Panc1 (cell line): ENCODE results near the gene CCDC182. TPM values are rescaled to one million over a fixed set of nuclear protein-coding genes. Genes with fewer than 3 reads are reported as not detected.

Experiments
- ATAC-seq: fragments of 200-7000 bp; cut with Tn5 transposase; 2 replicates; pipeline ENCODE4 v1.9.1; 2020; ENCODE audit warnings: mild to moderate bottlenecking, moderate library complexity
- BruUV-seq: library from RNA; stranded (reverse); fragments of 400-500 nt; replicated peaks from 2 replicates; lab custom pipeline; 2021; lab: Mats Ljungman, UMichigan
- CTCF ChIA-PET: fragments of 300-600 bp; sonication (Branson Sonifier 250); formaldehyde crosslinking; loops from one replicate; lab custom pipeline; 2022; ENCODE audit warnings: antibody characterized with exemption; lab: Charles Lee
- POLR2A ChIA-PET: fragments of 300-600 bp; sonication (Branson Sonifier 250); formaldehyde crosslinking; loops from one replicate; lab custom pipeline; 2022; ENCODE audit warnings: antibody characterized with exemption; lab: Charles Lee
- DNase-seq: peaks from one replicate; pipeline ENCODE4 v3.0.0-alpha.2; 2010; ENCODE audit warnings: low read depth, low spot score
- H3K27ac ChIP-seq: 2 replicates; pipeline ENCODE4 v1.5.1; 2011; ENCODE audit warnings: mild to moderate bottlenecking, low read length, inconsistent platforms
- H3K27me3 ChIP-seq: fragments of 200-500 bp; sonication (Bioruptor generic); 2 replicates; pipeline ENCODE4 v1.6.0; 2014; ENCODE audit warnings: low read length, inconsistent platforms; ENCODE audit not compliant: control insufficient read depth, insufficient read depth
- H3K36me3 ChIP-seq: fragments of 200-500 bp; sonication (Bioruptor generic); 2 replicates; pipeline ENCODE4 v1.5.1; 2014; ENCODE audit warnings: inconsistent platforms, mild to moderate bottlenecking, low read length, moderate library complexity; ENCODE audit not compliant: control insufficient read depth, insufficient read depth
- H3K4me1 ChIP-seq: 2 replicates; pipeline ENCODE4 v1.5.1; 2011; ENCODE audit warnings: inconsistent platforms, mild to moderate bottlenecking, low read length, moderate library complexity; ENCODE audit not compliant: control insufficient read depth, insufficient read depth
- H3K4me3 ChIP-seq, 2 experiments: 2 replicates each; pipeline ENCODE4 v1.5.1; 2011 to 2012; ENCODE audit warnings: low read depth in 2 of 2, low read length in 2 of 2, mild to moderate bottlenecking in 2 of 2, inconsistent platforms in 1 of 2, moderate library complexity in 1 of 2
- H3K9me3 ChIP-seq: fragments of 200-500 bp; sonication (Bioruptor generic); 2 replicates; pipeline ENCODE4 v1.5.1; 2014; ENCODE audit warnings: low read depth, mild to moderate bottlenecking, inconsistent platforms, low read length, moderate library complexity; ENCODE audit not compliant: control insufficient read depth, insufficient read depth
- CTCF ChIP-seq: fragments of 450-650 bp; IDR thresholded peaks from 2 replicates; pipeline ENCODE4 v1.5.1; 2017; ENCODE audit warnings: mild to moderate bottlenecking
- POLR2AphosphoS5 ChIP-seq: IDR thresholded peaks from 2 replicates; pipeline ENCODE4 v1.6.1; 2012; ENCODE audit warnings: mild to moderate bottlenecking, low read depth, low read length, moderate library complexity
- SIN3A ChIP-seq: IDR thresholded peaks from 2 replicates; pipeline ENCODE4 v1.6.1; 2012; ENCODE audit warnings: low read depth, mild to moderate bottlenecking, low read length, moderate library complexity, borderline replicate concordance; ENCODE audit not compliant: insufficient read depth
- TCF7L2 ChIP-seq: IDR thresholded peaks from 2 replicates; pipeline ENCODE4 v1.6.1; 2011; ENCODE audit warnings: mild to moderate bottlenecking, low read depth, low read length, inconsistent platforms
- in situ Hi-C: cut with HindIII; loops from 2 replicates; pipeline ENCODE4 v1.10.0; 2016; ENCODE audit warnings: low sequenced_read_pairs, low pct_unique_long_range_greater_than_20kb
- intact Hi-C: fragments of 100-400 bp; cut with micrococcal nuclease; formaldehyde crosslinking; loops from one replicate; pipeline ENCODE4 v1.10.0; 2022; ENCODE audit not compliant: unreplicated experiment
- total RNA-seq: library from RNA; stranded (reverse); gene quantifications from one replicate; pipeline ENCODE4 v1.2.1, GENCODE V29; 2021; ENCODE audit not compliant: unreplicated experiment
- TF ChIP-seq, protein P1 (sequence below), 2 experiments: IDR thresholded peaks; 2 replicates each; pipeline ENCODE4 v1.6.1; 2011 to 2012; ENCODE audit warnings: low read depth in 2 of 2, control low read depth in 1 of 2, low read length in 1 of 2, mild to moderate bottlenecking in 1 of 2, moderate library complexity in 1 of 2; ENCODE audit not compliant: insufficient read depth in 1 of 2

The CCDC182 gene
- total RNA-seq, 1 experiment from 2014 or later: not detected

DNA sequence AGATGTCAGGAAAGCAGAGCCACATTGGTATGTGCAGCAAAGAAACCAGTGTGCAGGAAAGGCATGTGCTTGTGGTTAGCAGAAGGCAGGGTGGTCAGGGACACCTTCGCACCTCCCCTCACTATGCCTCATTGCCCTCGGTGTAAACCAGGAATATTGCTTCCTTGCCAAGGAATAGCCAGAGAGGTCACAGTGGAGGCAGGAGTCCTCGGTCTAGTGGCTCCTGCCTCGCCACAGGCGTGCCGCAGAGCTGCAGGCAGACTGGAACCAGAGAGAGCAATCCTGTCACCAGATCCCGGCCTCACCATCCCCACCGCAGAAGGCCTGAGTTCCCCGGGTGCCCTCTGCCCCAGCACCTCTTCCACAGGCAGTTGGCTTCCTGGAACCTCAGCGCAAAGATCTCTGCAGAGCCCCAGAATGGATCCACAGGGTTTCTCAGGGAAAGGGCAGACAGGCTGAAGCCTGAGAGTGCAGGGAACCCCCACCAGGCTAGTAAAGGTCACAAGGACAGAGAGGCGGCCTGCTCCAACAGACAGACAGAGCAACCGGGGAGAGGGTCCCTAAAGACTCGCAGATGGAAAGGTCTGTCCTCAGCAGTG, 21.6 kb downstream of the CCDC182 start:
- in situ Hi-C loops: no loop called here
- Histone ChIP-seq H3K27me3 (peaks cover 14% of the 10 kb centered on the region), H3K9me3 (no peaks in the 10 kb centered on the region), H3K4me3 (no peak overlapping the region), H3K27ac (no peak overlapping the region), H3K4me1 (no peaks in the 10 kb centered on the region), H3K36me3 (peaks cover 2% of the 10 kb centered on the region; the same call in 1 of the 2 replicates)
- intact Hi-C loops: no loop called here
- DNase-seq: no peak
- no peak for ATAC-seq
- CTCF ChIA-PET: no interaction called here
- TF ChIP-seq, protein P1, sequence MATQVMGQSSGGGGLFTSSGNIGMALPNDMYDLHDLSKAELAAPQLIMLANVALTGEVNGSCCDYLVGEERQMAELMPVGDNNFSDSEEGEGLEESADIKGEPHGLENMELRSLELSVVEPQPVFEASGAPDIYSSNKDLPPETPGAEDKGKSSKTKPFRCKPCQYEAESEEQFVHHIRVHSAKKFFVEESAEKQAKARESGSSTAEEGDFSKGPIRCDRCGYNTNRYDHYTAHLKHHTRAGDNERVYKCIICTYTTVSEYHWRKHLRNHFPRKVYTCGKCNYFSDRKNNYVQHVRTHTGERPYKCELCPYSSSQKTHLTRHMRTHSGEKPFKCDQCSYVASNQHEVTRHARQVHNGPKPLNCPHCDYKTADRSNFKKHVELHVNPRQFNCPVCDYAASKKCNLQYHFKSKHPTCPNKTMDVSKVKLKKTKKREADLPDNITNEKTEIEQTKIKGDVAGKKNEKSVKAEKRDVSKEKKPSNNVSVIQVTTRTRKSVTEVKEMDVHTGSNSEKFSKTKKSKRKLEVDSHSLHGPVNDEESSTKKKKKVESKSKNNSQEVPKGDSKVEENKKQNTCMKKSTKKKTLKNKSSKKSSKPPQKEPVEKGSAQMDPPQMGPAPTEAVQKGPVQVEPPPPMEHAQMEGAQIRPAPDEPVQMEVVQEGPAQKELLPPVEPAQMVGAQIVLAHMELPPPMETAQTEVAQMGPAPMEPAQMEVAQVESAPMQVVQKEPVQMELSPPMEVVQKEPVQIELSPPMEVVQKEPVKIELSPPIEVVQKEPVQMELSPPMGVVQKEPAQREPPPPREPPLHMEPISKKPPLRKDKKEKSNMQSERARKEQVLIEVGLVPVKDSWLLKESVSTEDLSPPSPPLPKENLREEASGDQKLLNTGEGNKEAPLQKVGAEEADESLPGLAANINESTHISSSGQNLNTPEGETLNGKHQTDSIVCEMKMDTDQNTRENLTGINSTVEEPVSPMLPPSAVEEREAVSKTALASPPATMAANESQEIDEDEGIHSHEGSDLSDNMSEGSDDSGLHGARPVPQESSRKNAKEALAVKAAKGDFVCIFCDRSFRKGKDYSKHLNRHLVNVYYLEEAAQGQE (IDR thresholded peaks at IDR 0.05; ENCODE audit: insufficient read depth in 1 of 2, low read depth in 2 of 2, low read length in 1 of 2): no peak
- TF ChIP-seq TCF7L2: no peak
- TF ChIP-seq CTCF: no peak
- TF ChIP-seq POLR2AphosphoS5: no peak
- no peak for TF ChIP-seq SIN3A
- BruUV-seq: no TSS peak
- POLR2A ChIA-PET: no interaction called here

DNA sequence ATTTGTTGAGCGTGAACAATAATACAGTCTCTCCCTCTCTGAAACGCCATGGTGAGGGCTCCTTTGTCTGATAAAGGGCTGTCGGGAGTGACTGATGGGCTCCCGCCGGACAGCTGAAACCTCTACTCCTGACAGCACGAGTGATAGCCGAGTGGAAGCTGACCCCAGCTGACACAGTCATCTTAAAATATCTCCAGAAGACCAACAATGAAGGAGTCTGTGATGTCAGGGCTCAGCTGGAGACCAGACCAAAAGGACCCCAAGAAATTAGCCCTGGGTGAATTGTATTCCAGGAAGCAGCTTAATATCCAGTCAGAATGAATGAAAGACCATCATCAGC, 22.4 kb downstream of the CCDC182 start:
- Histone ChIP-seq H3K4me1 (no peaks in the 10 kb centered on the region), H3K36me3 (peaks cover 2% of the 10 kb centered on the region; the same call in 1 of the 2 replicates), H3K27me3 (peaks cover 17% of the 10 kb centered on the region), H3K27ac (no peak overlapping the region), H3K9me3 (no peaks in the 10 kb centered on the region), H3K4me3 (no peak overlapping the region)
- ATAC-seq: no peak
- no peak for DNase-seq
- POLR2A ChIA-PET: no interaction called here
- in situ Hi-C loops (no loop called here), intact Hi-C loops (no loop called here)
- no peak for TF ChIP-seq TCF7L2
- TF ChIP-seq CTCF: no peak
- no peak for TF ChIP-seq SIN3A
- TF ChIP-seq POLR2AphosphoS5: no peak
- TF ChIP-seq, protein P1 (IDR thresholded peaks at IDR 0.05; ENCODE audit: insufficient read depth in 1 of 2, low read depth in 2 of 2, low read length in 1 of 2): no peak
- no TSS peak for BruUV-seq
- CTCF ChIA-PET: no interaction called here
